ENCODE results near the gene CNNM4.

Gene CNNM4

DNA sequence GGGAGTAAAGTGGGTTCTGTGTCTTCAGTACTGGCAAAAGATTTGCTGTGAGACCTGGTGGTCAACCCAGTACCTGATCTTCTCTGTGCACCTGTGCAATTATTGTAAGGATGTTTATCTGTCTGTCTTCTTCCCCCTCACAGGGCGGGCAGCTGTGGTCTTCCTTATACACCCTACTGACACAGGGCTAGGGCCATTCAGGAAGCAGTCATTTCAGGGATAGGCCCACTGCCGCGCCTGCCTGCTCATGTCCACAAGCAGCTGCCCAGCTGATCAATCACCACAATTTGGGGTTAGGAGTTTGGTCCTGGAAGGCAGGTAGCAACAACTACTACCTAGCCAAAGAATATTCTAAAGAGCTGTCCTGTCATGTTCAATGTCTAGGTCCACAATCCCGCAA lies 1.2 kb upstream of the CNNM4 start:
- DNase-seq (ENCODE audit: low read depth), result no peak

GRCh38 chr2:96760986-96761832 lies 507 bp downstream of the CNNM4 start:
- DNase-seq (ENCODE audit: low read depth), result no peak

DNA sequence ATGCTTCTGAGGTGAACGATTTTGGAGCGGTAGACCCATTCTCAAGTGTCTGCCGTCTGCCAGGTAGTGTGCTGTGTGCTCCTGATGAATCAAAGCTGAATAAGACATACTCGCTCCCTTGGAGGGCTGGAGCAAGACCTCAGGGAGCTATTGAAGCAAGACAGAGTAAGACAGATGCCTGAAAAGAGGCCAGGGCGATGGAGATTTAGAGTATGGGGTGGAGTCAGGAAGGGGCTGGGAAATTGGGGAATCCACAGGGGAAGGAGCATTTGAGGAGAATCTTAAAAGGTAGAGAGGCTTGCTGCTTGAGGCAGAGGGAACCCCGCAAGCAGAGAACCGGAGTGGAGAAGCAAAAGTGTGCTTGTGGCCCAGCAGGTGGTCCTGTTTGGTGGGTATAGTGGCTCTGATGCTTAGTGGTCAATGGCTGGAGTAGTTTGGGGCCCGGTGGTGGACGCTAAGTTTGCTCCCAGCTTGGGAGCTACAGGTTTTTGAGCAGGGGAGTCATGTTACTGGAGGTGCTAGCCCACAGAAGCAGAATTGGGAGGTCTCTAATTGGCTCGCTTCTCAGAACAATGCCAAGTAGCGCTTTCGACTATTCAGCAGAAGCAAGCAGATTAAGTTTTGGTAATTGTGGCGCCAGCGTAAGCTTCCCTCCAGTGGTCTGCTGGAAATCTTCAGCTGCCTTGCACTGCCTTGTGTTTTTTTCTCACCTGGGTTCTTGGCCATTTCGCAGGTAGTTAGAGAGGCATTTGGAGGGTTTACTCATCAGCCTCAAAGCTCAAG lies 2.0 kb downstream of the CNNM4 start:
- DNase-seq (ENCODE audit: low read depth), result no peak

DNA sequence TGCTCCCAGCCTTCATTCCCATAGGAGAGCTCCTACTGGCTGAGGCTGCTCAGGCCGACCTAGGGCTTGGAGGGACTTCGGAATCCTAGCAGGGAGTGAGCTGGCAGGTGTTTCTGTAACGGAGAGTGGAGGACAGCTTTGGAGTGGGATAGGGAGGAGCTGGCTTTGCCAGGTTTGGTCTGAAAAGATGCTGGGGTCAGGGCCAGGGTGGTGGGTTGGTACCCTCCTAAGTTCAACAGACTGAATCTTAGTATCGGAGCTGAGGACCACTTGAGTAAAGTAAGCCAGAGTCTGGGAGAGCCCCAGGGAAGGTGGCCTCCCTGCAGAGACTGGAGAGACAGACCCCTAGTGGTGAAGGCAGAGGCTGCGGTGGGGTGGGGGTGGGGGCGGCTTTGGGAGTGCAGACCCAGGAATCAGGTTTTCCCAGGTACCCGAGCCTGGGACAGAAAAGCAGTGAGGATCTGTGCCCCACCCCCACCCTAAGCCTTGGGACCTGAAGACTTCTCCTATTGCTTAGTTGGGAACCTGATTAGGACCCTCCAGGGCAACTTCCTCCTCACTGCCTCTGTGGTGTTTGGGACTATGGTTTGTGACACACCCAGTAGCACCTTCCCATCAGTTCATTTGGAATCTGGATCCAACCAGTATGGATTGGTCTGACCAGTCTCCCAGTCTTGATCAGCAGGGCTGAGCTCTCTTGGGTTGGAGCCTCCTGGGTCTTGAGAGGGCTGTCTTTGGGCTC lies 3.0 kb downstream of the CNNM4 start:
- DNase-seq (ENCODE audit: low read depth), result no peak

DNA sequence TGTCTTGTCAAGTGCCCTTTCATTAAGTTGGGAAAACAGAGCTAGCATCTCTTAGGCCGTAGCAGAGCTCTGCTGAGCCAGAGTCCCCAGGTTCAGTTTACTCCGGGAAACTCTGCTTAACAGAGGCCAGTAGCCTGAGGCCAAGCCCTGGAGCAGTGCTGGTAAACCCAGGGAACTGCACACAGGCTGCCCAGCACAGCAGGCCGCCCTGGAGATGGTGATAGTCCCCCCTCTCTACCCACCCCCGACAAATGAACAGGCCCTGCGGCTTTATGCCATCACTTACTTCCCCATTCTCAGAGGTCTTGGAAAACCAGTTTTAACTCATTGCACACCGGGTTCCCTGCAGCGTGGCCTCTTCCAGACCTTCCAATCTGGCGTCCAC lies 3.5 kb downstream of the CNNM4 start:
- no peak for DNase-seq (ENCODE audit: low read depth)

DNA sequence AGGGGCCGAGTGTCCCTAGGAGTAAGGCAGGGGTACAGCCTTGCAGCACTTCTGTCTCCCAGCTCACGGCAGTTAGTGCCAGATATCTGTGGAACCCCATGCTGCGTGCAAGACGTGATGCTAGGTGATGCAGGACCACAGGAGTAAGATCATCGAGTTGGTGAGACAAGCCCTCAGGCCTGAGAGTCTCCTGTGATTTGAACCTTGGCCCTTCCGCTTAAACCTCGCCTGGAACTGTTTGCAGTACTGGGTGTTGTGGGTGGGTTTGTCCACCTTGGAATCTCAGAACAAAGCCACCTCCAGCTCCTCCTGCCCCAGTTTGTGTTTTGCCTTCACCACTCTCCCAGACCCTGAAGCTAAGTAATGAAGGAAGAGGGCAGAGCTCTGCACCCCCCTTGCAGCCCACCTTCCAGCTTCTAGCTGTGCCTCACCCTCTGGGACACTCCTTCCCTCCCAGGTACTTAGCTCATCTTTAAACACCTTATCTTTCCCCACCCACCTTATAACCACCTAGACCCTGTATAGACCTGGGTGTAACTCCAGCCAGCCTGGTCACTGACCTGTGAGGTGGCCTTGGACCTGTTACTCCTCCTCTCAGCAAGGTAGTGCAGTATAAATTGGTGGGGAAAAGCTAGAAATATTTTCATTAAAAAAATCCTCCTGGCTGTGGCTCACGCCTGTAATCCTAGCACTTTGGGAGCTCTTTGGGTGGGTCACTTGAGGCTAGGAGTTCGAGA lies 6.6 kb downstream of the CNNM4 start:
- no peak for DNase-seq (ENCODE audit: low read depth)

DNA sequence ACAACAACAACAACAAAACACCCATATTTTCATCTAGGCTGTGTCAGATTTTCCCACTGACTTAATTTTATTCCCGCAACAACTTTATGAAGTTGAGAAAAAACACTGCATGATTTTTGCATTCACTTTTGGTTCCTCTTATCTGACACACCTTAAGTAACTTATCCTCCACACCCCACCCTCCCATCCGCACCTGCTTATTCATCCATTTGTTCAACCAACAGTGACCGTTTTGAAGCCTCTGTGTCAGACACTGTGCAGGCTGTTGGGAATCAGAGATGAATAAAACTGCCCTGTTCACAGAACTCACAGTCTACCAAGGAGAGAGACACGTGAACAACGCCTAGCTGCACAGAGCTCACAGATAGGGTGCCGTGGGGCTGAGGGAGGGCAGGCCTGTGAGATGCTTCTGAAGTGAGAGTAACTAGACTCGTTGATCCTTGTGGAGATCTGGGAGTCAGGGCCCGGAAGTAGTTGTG lies 7.4 kb downstream of the CNNM4 start:
- DNase-seq (ENCODE audit: low read depth), result no peak

- no peak for DNase-seq (ENCODE audit: low read depth)
These were observed 9.1 kb downstream of the CNNM4 start for GRCh38 chr2:96769814-96770213.

- no peak for DNase-seq (ENCODE audit: low read depth)
These were observed 9.9 kb downstream of the CNNM4 start for GRCh38 chr2:96770442-96771202.

GRCh38 chr2:96771796-96772618 lies 11.3 kb downstream of the CNNM4 start:
- DNase-seq (ENCODE audit: low read depth), result no peak

DNA sequence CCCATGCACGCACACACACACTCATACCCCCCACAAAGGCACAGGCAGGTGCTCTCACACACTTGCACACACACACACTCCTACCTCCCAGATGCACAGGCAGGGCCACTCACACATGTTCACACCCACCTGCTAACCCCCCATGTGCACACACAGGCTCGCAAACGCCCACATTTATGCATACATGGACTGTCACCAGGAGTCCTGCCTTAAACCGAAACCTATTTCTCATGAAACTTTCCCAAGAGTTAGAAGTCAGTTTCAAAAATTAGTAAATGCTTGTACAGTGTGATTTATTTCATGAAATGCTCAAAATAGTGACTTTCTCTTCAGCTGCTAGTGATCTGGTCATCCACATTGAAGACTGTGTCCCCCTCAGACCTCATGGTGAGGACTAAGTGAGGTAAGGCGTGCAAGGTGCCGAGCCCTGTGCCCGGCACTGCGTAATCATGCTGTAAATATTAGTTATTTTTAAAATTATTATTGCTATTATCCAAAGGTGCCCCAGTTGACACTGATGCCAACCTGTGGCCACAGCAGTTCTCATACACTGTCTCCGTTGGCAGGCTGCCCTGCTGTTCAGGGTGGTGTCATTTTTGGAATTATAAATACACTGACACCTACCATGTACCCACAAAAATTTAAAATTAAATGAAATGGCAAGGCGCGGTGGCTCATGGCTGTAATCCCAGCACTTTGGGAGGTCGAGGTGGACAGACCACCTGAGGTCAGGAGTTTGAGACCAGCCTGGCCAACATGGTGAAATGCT lies 12.4 kb downstream of the CNNM4 start:
- no peak for DNase-seq (ENCODE audit: low read depth)

GRCh38 chr2:96773922-96774321 lies 13.2 kb downstream of the CNNM4 start:
- DNase-seq (ENCODE audit: low read depth), result no peak

DNA sequence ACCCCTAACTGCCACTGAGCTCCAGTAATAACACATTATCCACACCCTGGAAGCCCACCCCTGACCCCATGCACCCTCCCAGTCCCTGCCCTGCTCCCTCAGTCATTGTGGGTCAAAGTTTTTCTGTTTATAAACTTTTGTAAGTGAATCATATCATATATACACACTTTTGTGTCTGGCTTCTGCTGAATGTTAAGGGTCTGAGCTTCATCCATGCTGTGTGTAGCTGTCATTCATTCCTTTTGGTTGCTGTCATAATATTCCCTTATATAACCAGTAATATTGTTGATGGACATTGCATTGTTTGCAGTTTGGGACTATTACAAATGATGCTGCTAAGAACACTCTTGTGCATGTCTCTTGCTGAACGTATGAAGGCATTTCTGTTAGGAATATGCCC lies 14.5 kb downstream of the CNNM4 start:
- no peak for DNase-seq (ENCODE audit: low read depth)

- no peak for DNase-seq (ENCODE audit: low read depth)
These were observed 22.7 kb downstream of the CNNM4 start for GRCh38 chr2:96783388-96783787.

GRCh38 chr2:96787411-96787810 lies 26.7 kb downstream of the CNNM4 start:
- DNase-seq (ENCODE audit: low read depth), result no peak

DNA sequence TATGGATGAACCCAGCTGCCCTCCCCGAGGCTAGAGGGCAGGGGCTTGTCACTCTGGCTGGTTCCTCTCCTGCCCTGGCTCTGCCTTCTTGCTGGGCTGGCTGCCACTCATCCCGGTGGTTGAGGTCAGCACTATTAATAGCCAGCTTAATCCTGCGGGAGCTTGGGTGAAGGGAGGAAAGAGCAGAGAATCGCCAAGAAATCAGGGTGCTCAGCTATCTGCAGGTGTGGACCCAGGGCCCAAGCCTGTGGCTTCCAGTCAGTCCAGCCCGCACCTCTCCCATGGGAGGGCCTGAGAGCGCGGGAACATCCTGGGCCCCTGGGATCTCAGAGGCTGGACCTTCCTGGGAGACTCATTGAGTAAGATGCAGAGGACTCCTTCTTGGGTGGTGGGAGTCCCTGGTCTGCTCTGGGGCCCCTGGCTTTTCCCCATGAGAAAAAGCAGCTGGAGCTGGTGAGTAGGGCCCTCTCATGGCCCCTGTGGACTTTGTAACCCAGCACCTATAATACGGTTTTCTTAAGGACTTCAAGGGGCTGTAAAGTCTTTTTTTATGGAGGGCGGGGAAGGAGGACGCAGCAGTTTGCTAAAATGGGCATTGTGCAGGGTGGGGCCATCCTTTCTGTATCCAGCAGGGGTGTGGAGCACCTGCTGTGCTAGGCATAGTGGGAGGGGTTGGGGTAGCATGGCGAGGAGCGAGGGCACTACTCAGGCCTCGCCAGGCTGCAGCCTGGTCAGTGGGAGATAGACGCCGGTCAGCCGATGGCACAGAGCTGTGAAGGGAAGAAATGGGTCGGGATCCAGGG lies 27.9 kb downstream of the CNNM4 start:
- DNase-seq (ENCODE audit: low read depth), result no peak

GRCh38 chr2:96789245-96789617 lies 28.5 kb downstream of the CNNM4 start:
- no peak for DNase-seq (ENCODE audit: low read depth)
